ENCODE data around the gene EFCAB5.
"Not testable (repeated sequence)": the region's sequence is repeated elsewhere in the genome, so short reads cannot be mapped to it uniquely, and the experiment has no call there.

The EFCAB5 gene

GRCh38 chr17:29945281-29945680, 3.8 kb downstream of the EFCAB5 start:
- no peak overlapping the region for H3K27ac ChIP-seq (ENCODE audit: low read length)
- H3K27me3 ChIP-seq (ENCODE audit: low read depth, low read length), result no peaks in the 10 kb centered on the region
- H3K9me3 ChIP-seq (ENCODE audit: control insufficient read depth in 1 of 2, low read length in 2 of 2), result no peaks in the 10 kb centered on the region
- no peaks in the 10 kb centered on the region for H3K4me1 ChIP-seq (ENCODE audit: control insufficient read depth in 1 of 2, insufficient read depth in 2 of 2, low read length in 2 of 2)
- no peaks in the 10 kb centered on the region for H3K36me3 ChIP-seq (ENCODE audit: control insufficient read depth in 1 of 2, insufficient read depth in 2 of 2, low read length in 2 of 2)
- H3K4me3 ChIP-seq (ENCODE audit: low read depth in 1 of 2, low read length in 2 of 2), result no peak overlapping the region

DNA sequence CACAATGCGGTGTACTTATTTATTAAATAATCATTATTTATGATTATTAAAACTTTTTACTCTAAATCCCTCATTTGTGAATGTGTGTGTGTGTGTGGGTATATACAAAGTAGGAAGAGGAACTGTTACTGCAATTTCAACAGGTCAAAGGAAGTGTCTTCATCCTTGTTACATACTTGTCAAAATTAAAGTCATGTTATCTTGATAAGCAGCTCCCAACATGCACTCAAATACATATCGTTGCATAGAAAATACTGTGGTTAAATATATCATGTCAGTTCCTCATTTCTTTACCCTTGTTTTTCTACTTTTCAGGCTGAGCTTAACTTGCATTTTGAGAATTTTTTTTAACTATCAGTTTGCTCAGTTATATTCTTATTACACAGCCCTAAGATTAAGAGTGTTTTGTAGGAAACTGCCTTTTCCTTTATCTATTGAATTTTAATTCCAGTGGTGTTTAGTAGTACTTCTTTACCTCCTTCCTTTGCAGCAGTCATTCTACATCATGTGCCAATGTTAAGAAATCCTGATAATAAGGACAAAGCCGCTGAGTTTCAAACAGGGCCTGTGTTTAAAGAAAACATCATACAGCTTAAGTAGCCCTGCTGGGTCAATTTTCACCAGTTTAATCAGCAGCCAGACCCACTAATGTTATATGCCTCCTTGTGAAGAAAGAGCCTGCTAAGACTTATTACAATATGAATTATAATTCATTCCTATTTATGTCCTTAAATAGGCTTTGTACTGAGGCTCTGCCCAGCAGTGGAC, 7.2 kb downstream of the EFCAB5 start:
- no peaks in the 10 kb centered on the region for H3K27me3 ChIP-seq (ENCODE audit: low read depth, low read length)
- H3K9me3 ChIP-seq (ENCODE audit: control insufficient read depth in 1 of 2, low read length in 2 of 2), result no peaks in the 10 kb centered on the region
- no peak overlapping the region for H3K4me3 ChIP-seq (ENCODE audit: low read depth in 1 of 2, low read length in 2 of 2)
- no peaks in the 10 kb centered on the region for H3K36me3 ChIP-seq (ENCODE audit: control insufficient read depth in 1 of 2, insufficient read depth in 2 of 2, low read length in 2 of 2)
- no peaks in the 10 kb centered on the region for H3K4me1 ChIP-seq (ENCODE audit: control insufficient read depth in 1 of 2, insufficient read depth in 2 of 2, low read length in 2 of 2)
- no peak overlapping the region for H3K27ac ChIP-seq (ENCODE audit: low read length)

DNA sequence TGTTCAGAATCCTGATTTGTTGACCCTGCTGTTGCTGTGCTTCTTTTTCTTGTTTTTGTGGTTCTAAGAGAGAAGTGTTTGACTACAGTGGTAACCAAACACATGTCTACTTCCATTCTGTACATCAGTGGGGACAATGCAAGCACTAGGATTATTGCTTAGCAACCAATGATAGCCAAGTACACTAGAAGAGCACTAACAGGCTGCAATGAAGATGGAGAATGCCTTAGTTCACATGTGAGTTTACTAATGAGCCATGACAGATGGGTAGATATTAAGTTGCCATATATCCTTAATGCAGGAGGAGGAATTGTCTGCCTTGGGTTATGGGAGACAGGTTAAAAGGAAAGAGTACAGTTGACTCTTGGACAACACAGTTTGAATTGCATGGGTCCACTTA, 8.3 kb downstream of the EFCAB5 start:
- Histone ChIP-seq H3K27me3 (ENCODE audit: low read depth, low read length) (no peaks in the 10 kb centered on the region), H3K4me3 (ENCODE audit: low read depth in 1 of 2, low read length in 2 of 2) (no peak overlapping the region), H3K4me1 (ENCODE audit: control insufficient read depth in 1 of 2, insufficient read depth in 2 of 2, low read length in 2 of 2) (no peaks in the 10 kb centered on the region), H3K27ac (ENCODE audit: low read length) (no peak overlapping the region), H3K9me3 (ENCODE audit: control insufficient read depth in 1 of 2, low read length in 2 of 2) (no peaks in the 10 kb centered on the region), H3K36me3 (ENCODE audit: control insufficient read depth in 1 of 2, insufficient read depth in 2 of 2, low read length in 2 of 2) (no peaks in the 10 kb centered on the region)

- no peaks in the 10 kb centered on the region for H3K27me3 ChIP-seq (ENCODE audit: low read depth, low read length)
- H3K9me3 ChIP-seq (ENCODE audit: control insufficient read depth in 1 of 2, low read length in 2 of 2), result no peaks in the 10 kb centered on the region
- H3K36me3 ChIP-seq (ENCODE audit: control insufficient read depth in 1 of 2, insufficient read depth in 2 of 2, low read length in 2 of 2), result no peaks in the 10 kb centered on the region
- no peak overlapping the region for H3K27ac ChIP-seq (ENCODE audit: low read length)
- no peaks in the 10 kb centered on the region for H3K4me1 ChIP-seq (ENCODE audit: control insufficient read depth in 1 of 2, insufficient read depth in 2 of 2, low read length in 2 of 2)
- no peak overlapping the region for H3K4me3 ChIP-seq (ENCODE audit: low read depth in 1 of 2, low read length in 2 of 2)
Measured at GRCh38 chr17:29954405-29954804, 13.0 kb downstream of the EFCAB5 start.

GRCh38 chr17:29956225-29956624, 14.8 kb downstream of the EFCAB5 start:
- no peaks in the 10 kb centered on the region for H3K4me1 ChIP-seq (ENCODE audit: control insufficient read depth in 1 of 2, insufficient read depth in 2 of 2, low read length in 2 of 2)
- no peaks in the 10 kb centered on the region for H3K27me3 ChIP-seq (ENCODE audit: low read depth, low read length)
- no peak overlapping the region for H3K27ac ChIP-seq (ENCODE audit: low read length)
- no peaks in the 10 kb centered on the region for H3K36me3 ChIP-seq (ENCODE audit: control insufficient read depth in 1 of 2, insufficient read depth in 2 of 2, low read length in 2 of 2)
- H3K4me3 ChIP-seq (ENCODE audit: low read depth in 1 of 2, low read length in 2 of 2), result no peak overlapping the region
- H3K9me3 ChIP-seq (ENCODE audit: control insufficient read depth in 1 of 2, low read length in 2 of 2), result no peaks in the 10 kb centered on the region

DNA sequence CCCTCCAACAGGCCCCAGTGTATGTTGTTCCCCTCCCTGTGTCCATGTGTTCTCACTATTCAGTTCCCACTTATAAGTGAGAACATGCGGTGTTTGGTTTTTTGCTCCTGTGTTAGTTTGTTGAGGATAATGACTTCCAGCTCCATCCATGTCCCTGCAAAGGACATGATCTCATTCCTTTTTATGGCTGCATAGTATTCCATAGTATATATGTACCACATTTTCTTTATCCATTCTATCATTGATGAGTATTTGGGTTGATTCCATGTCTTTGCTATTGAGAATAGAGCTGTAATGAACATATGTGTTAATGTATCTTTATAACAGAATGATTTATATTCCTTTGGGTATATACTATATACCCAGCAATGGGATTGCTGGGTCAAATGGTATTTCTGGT, 16.1 kb downstream of the EFCAB5 start:
- H3K36me3 ChIP-seq (ENCODE audit: control insufficient read depth in 1 of 2, insufficient read depth in 2 of 2, low read length in 2 of 2); H3K9me3 ChIP-seq (ENCODE audit: control insufficient read depth in 1 of 2, low read length in 2 of 2); H3K4me1 ChIP-seq (ENCODE audit: control insufficient read depth in 1 of 2, insufficient read depth in 2 of 2, low read length in 2 of 2); H3K4me3 ChIP-seq (ENCODE audit: low read depth in 1 of 2, low read length in 2 of 2); H3K27ac ChIP-seq (ENCODE audit: low read length); H3K27me3 ChIP-seq (ENCODE audit: low read depth, low read length): not testable (repeated sequence)

DNA sequence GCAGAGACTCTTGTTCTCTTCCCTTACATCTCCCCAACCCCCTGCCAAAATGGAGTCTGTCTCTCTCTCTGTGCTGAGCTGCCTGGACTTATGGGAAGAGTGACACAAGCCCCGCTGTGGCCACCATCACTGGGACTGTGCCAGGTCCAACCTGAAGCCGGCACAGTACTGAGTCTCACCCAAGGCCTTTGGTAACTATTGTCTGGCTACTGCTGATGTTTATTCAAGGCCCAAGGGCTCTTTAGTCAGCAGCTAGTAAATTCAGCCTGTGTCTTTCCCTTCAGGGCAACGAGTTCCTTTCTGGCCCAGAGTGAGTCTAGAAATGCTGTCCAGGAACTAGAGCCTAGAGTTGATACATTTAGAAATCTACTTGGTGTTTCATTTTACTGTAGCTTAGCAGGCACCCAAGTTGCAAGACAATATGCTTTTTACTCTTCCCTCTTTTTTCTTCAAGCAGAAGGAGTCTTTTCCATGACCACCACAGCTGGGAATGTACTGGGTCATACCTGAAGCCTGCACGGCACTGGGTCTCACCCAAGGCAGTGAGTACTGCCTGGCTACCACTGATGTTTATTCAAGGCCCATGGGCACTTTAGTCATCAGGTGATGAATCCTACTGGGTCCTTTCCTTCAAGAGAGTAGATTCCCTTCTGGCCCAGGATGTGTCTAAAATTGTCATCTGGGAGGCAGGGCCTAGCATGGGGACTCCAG, 17.7 kb downstream of the EFCAB5 start:
- H3K9me3 ChIP-seq (ENCODE audit: control insufficient read depth in 1 of 2, low read length in 2 of 2), result peaks cover 0 to 3% of the 10 kb centered on the region in 2 donors
- H3K4me1 ChIP-seq (ENCODE audit: control insufficient read depth in 1 of 2, insufficient read depth in 2 of 2, low read length in 2 of 2), result no peaks in the 10 kb centered on the region
- H3K36me3 ChIP-seq (ENCODE audit: control insufficient read depth in 1 of 2, insufficient read depth in 2 of 2, low read length in 2 of 2), result no peaks in the 10 kb centered on the region
- no peak overlapping the region for H3K4me3 ChIP-seq (ENCODE audit: low read depth in 1 of 2, low read length in 2 of 2)
- H3K27me3 ChIP-seq (ENCODE audit: low read depth, low read length), result no peaks in the 10 kb centered on the region
- H3K27ac ChIP-seq (ENCODE audit: low read length), result no peak overlapping the region

- H3K4me1 ChIP-seq (ENCODE audit: control insufficient read depth in 1 of 2, insufficient read depth in 2 of 2, low read length in 2 of 2), result no peaks in the 10 kb centered on the region
- no peak overlapping the region for H3K27ac ChIP-seq (ENCODE audit: low read length)
- no peak overlapping the region for H3K4me3 ChIP-seq (ENCODE audit: low read depth in 1 of 2, low read length in 2 of 2)
- H3K36me3 ChIP-seq (ENCODE audit: control insufficient read depth in 1 of 2, insufficient read depth in 2 of 2, low read length in 2 of 2), result no peaks in the 10 kb centered on the region
- no peaks in the 10 kb centered on the region for H3K27me3 ChIP-seq (ENCODE audit: low read depth, low read length)
- peaks cover 0 to 5% of the 10 kb centered on the region in 2 donors for H3K9me3 ChIP-seq (ENCODE audit: control insufficient read depth in 1 of 2, low read length in 2 of 2)
Measured at GRCh38 chr17:29959658-29960337, 18.4 kb downstream of the EFCAB5 start.

DNA sequence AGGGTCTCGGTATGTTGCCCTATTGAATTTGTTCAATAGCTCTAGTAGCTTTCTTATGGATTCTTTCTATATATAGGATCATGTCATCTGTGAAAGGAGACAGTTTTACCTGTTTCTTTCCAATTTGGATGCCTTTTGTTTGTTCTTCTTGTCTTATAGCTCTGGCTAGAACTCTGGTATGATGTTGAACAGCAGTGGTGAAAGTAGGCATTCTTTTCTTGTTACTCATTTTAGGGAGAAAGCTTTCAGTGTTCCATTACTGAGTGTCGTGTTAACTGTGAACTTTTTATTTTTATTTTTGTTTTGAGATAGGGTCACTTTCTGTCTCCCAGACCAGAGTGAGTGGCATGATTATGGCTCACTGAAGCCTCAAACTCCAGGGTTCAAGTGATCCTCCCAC, 21.2 kb downstream of the EFCAB5 start:
- Histone ChIP-seq H3K36me3 (ENCODE audit: control insufficient read depth in 1 of 2, insufficient read depth in 2 of 2, low read length in 2 of 2) (no peaks in the 10 kb centered on the region), H3K4me3 (ENCODE audit: low read depth in 1 of 2, low read length in 2 of 2) (no peak overlapping the region), H3K27me3 (ENCODE audit: low read depth, low read length) (no peaks in the 10 kb centered on the region), H3K4me1 (ENCODE audit: control insufficient read depth in 1 of 2, insufficient read depth in 2 of 2, low read length in 2 of 2) (no peaks in the 10 kb centered on the region), H3K27ac (ENCODE audit: low read length) (no peak overlapping the region), H3K9me3 (ENCODE audit: control insufficient read depth in 1 of 2, low read length in 2 of 2) (peaks cover 0 to 5% of the 10 kb centered on the region in 2 donors)

DNA sequence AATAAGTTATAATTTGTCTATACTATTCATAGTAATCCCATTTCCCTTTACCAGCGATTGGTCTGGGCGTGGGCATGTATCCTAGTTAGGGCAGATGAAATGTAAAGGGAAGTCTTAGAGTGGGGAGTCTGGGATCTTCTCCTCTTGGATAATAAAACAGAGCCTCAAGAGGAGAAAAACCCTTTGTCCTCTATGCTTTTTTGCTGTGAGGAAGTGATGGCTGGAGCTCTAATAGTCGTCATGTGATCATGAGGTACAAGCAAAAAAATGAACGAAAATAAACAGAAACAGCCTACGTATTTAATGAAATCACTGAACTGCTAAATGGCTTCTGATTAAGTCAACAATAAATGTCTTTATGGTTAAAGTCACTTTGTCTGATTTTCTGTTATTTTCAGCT, 26.8 kb downstream of the EFCAB5 start:
- Histone ChIP-seq H3K9me3 (ENCODE audit: control insufficient read depth in 1 of 2, low read length in 2 of 2) (peaks cover 0 to 5% of the 10 kb centered on the region in 2 donors), H3K27me3 (ENCODE audit: low read depth, low read length) (no peaks in the 10 kb centered on the region), H3K36me3 (ENCODE audit: control insufficient read depth in 1 of 2, insufficient read depth in 2 of 2, low read length in 2 of 2) (no peaks in the 10 kb centered on the region), H3K4me1 (ENCODE audit: control insufficient read depth in 1 of 2, insufficient read depth in 2 of 2, low read length in 2 of 2) (no peaks in the 10 kb centered on the region), H3K27ac (ENCODE audit: low read length) (no peak overlapping the region), H3K4me3 (ENCODE audit: low read depth in 1 of 2, low read length in 2 of 2) (no peak overlapping the region)

DNA sequence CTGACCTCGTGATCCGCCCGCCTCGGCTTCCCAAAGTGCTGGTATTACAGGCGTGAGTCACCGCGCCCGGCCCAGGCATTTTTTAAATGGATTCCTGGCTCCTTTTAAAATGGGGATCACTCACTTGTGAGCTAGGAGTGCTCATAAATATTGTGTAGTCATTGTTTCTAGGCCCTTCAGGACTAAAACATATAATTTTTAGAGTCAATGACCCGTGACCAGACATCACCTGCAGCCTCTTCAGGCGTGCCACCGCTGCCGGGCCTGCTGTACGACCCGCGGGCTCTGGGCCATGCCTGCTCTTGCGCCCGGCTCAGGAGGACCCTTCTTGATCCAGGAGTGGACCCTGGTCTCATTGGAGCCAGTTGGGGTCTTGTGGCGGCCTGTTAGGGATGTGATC, 30.8 kb downstream of the EFCAB5 start:
- Histone ChIP-seq H3K9me3 (ENCODE audit: control insufficient read depth in 1 of 2, low read length in 2 of 2) (no peaks in the 10 kb centered on the region), H3K4me3 (ENCODE audit: low read depth in 1 of 2, low read length in 2 of 2) (no peak overlapping the region)

More for the DNA sequence above, 30.8 kb downstream of the EFCAB5 start:
- Histone ChIP-seq H3K4me1 (ENCODE audit: control insufficient read depth in 1 of 2, insufficient read depth in 2 of 2, low read length in 2 of 2) (no peaks in the 10 kb centered on the region), H3K36me3 (ENCODE audit: control insufficient read depth in 1 of 2, insufficient read depth in 2 of 2, low read length in 2 of 2) (no peaks in the 10 kb centered on the region), H3K27ac (ENCODE audit: low read length) (no peak overlapping the region), H3K27me3 (ENCODE audit: low read depth, low read length) (no peaks in the 10 kb centered on the region)

Data from muscle layer of duodenum (tissue), 2 donors.